Measurements from ENCODE around the gene UBE2S.

- TF ChIP-seq ZNF274 (IDR thresholded peaks at IDR 0.05; ENCODE audit: low read depth, low read length) (no peak), YY1 (IDR thresholded peaks at IDR 0.05; ENCODE audit: insufficient read depth, insufficient read length) (no peak), SUZ12 (IDR thresholded peaks at IDR 0.05; ENCODE audit: extremely low read depth, insufficient read depth, insufficient read length) (no peak)
These were observed 54.9 kb downstream of the UBE2S start for GRCh38 chr19:55352549-55353145.

Measured in NT2/D1 (cell line).